GM21423 (cell line): ENCODE data around the gene EXOC3.

Experiments used
- ATAC-seq: cut with Tn5 transposase; IDR thresholded peaks from one replicate; pipeline ENCODE4 v1.9.1; 2021; ENCODE audit warnings: mild to moderate bottlenecking, moderate library complexity; ENCODE audit not compliant: unreplicated experiment

Gene EXOC3

DNA sequence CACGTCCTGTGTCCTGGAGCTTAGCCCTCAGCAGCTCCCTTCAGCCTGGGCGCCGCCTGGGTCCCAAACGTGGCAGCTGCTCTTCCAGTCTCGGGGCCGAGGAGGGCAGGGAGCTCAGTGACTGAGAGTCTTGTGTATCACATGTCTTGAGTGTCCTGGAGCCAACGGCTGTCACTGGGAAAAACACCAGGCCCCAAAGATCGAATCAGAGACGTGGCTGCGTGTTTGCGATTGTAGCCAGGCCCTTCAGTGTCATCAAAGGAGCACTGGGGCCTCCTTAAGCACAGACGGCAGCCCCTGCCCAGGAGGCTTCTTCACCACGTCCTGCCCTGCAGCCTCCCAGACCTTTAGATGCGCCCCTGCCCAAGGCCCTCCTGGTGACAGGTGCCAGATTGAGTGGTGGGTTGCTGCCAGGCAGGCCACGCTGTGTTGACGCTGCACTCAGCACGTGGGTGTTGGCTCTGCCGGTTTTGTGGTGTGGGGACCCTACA lies 5.7 kb upstream of the EXOC3 start:
- ATAC-seq, result no peak

- no peak for ATAC-seq
These were observed 4.4 kb upstream of the EXOC3 start for GRCh38 chr5:438481-438981.

DNA sequence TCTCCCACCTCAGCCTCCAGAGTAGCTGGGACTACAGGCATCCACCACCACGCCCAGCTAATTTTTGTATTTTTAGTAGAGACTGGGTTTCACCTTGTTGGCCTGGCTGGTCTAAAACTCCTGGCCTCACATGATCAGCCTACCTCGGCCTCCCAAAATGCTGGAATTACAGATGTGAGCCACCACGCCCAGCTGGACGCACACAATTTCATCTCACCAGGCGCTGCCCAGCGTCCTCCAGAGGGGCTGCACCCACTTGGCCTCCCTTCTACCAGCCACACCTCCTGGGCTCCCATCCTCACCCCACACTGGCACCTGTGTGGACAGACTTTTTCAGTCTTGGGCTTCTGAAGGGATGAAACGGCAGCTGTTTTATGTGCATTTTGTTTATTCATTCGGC lies 3.8 kb upstream of the EXOC3 start:
- ATAC-seq, result no peak

- ATAC-seq, result no peak
These were observed 3.3 kb upstream of the EXOC3 start for GRCh38 chr5:439636-440035.

- no peak for ATAC-seq
These were observed 2.4 kb upstream of the EXOC3 start for GRCh38 chr5:440401-441201.

DNA sequence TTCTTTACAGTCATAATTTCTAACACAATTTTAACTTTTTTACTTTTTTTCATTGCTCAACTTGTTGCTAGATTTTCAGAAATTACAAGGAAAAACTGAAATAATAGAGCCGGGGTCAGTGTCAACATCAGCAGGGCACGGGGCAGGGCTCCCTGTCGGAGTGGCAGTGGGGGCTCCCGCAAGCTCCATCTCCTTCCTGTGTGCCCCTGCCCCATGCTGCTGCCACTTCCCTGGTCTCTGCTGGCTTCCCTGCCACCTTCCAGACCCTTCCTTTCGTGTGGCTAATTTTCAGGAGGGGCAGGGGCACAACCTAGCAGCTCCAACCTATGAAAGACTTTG lies 1.0 kb upstream of the EXOC3 start:
- no peak for ATAC-seq

DNA sequence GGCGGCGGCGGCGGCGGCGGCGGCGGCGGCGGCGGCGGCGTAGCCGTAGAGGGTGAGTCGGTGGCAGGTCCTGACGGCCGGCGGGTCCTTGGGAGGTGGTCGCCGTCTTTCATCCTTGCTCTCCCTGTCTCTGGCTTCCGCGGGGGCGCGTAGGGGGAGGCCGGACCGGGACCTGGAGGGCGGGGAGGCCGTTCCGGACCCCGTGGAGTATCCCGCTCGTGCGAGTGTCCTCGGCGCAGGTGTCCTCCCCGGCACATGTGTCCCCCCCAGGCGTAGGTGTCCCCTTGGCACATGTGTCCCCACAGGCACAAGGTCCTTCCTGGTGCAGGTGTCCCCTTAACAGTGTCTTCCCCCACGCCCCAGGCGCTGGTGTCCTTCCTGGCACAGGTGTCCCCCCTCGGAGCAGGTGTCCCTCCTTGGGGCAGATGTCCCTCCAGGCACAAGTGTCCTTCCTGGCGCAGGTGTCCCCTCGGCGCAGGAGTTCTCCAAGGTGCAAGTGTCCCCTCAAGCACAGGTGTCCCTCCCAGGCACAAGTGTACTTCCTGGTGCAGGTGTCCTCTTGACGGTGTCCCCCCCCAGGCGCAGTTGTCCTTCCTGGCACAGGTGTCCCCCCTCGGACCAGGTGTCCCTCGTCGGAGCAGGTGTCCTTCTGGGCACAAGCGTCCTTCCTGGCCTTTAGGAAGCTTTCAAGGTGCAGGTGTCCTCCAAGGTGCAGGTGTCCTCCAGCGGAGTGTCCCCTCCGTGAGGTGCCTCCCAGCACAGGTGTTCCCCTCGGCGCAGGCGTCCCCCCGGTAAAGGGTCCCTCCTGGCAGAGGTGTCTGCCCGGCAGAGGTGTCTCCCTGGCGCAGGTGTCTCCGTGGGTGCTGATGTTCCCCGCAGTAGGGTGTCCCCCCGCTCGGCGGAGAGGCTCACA lies 519 bp downstream of the EXOC3 start:
- ATAC-seq, result no peak

DNA sequence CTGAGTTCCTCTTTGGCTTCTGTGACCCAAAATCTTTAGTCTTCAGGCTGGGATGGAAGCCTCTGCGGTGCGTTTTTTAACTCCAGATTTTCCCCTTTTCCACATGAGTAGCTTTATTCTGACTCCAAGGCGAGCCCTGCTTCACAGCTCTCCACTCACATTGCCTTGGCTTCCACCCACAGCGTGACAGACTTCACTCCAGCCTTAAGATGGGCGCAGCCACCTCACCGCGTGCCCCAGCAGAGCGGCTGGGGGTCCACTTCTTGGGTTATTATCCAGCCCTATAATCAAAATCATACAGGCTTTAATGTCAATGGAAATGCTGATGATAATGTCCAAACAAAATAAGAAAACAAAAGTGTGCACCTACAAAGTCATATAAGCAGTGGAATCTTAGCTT lies 1.2 kb downstream of the EXOC3 start:
- no peak for ATAC-seq

GRCh38 chr5:445591-445990 lies 2.6 kb downstream of the EXOC3 start:
- no peak for ATAC-seq

- ATAC-seq, result no peak
These were observed 3.3 kb downstream of the EXOC3 start for GRCh38 chr5:446066-446882.

DNA sequence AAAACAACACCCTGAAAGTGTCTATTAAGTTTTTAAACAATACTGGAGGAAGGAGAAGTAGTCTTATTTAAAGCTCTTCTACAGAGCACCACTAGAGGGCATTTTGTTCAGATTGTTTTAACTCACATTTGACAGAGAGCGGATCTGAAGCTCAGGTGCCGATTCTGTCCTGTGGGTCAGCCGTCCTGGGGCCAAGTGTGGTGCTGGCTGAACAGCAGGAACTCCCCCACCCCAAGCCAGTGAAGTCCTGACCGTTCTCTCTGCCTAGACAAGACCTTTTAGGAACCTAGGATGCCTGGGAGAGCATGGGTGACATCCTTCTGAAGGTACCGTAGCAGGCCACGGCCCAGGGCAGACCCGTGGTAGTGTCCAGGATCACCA lies 3.9 kb downstream of the EXOC3 start:
- ATAC-seq, result no peak

GRCh38 chr5:447501-447900 lies 4.5 kb downstream of the EXOC3 start:
- no peak for ATAC-seq

DNA sequence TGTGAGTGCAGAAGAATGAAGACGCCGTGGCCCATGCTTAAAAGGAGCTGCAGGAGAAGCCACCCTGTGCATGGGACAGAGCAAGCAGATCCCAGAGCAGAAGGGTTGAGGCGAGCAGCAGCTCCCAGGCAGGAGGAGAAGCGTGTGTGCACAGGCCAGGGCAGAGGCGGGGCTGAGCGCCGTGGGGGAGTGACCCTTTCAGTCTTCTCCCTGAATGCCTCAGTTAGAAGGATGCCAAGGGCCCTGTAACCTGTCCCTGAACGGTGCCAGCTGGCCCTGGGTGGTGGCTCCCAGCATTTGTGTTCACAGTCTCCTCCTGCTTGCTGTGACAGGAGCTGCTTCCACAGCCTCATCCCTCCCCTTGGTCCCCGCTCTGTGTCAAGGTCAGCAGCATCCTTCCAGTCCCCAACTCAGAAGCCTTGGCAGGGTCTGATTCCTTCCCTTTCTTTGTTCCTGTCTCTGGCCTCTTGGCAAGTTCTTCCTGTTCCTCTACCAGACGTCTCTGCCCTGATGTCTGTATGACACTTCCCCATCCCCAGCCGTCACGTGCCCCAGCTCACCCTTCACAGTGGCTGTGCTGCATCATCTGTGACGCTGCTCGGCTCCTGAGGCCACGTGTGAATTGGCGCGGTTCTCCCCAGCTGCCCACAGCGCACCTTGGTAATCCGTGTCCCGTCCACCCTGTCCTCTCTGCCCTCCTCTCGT lies 5.2 kb downstream of the EXOC3 start:
- no peak for ATAC-seq

- ATAC-seq, result no peak
These were observed 5.8 kb downstream of the EXOC3 start for GRCh38 chr5:448766-449090.

GRCh38 chr5:449151-449550 lies 6.2 kb downstream of the EXOC3 start:
- no peak for ATAC-seq

DNA sequence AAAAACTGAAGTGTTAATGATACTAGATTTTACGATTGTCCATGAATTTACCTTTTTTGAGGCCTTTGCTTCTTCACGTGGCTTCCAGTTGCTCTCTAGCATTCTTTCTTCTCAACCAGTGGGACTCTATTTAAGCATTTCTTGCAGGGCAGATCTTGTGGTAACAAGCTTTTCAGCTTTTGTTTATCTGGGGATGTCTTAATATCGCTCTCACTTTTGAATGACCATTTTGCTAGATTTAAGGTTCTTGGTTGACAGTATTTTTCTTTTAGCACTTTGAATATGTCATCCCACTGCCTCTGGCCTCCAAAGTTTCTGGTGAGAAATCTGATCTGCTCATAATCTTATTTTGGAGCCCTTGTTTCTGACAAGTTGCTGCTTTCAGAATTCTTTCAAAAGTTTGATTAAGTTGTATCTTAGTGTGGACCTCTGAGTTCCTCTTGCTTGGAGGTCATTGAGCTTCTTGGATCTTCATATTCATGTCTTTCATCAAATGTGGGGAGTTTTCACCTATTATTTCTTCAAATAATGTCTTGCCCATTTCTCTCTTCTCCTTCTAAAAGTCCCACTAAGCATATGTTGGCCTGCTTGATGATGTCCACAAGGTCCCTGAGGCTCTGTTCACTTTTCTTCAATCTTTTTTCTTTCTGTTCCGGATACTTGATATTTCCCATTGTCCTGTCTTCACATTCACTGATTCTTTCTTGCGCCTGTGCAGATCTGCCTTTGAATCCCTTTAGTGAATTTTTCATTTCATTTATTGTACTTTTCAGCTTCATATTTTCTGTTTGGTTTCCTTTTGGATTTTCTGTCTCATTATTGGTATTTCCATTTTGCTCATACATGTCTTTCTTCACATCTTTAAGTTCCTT lies 8.8 kb downstream of the EXOC3 start:
- ATAC-seq, result no peak

DNA sequence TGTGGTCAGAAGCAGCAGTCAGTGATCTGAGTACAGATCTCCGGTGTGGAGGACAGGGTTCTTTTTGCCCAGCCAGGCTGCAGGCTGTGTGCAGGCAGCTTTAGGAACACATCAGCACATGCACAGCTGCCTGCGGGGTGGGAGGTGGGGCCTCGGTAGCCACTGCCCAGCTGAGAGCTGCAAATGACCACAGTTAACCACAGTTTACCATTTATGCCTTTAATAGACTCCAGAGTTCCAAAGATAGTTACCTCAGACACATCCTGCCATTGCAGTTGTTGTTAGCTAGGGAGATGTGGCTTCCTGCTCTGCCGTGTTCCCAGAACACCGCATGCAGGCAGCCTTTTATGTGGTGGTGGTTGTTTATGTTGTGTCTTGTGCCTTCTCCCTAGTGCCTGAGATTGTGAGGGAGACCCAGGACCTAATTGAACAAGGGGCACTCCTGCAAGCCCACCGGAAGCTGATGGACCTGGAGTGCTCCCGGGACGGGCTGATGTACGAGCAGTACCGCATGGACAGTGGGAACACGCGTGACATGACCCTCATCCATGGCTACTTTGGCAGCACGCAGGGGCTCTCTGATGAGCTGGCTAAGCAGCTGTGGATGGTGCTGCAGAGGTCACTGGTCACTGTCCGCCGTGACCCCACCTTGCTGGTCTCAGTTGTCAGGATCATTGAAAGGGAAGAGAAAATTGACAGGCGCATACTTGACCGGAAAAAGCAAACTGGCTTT lies 10.2 kb downstream of the EXOC3 start:
- ATAC-seq, result no peak

DNA sequence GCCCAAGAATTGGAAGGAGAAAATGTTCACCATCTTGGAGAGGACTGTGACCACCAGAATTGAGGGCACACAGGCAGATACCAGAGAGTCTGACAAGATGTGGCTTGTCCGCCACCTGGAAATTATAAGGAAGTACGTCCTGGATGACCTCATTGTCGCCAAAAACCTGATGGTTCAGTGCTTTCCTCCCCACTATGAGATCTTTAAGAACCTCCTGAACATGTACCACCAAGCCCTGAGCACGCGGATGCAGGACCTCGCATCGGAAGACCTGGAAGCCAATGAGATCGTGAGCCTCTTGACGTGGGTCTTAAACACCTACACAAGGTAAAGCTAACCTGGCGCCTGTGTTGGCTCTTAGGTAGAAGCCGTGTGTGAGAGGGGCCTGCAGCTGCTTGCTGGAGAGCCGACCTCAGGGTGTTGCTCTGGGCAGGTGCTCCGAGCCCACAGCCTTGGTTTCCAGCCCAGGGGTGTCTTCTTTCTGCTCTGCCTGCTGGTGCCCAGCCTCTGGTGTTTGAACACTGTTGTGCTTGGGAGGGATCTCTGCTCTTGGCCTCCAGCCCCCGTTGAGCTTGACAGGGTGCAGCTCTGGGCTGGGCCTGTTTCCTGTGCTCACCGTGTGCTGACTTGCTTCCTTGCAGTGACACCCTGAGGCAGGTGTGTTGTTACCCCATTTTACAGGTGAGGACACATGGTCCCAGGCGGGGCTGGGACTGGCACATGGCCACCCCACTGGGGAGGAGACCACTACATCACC lies 10.9 kb downstream of the EXOC3 start:
- no peak for ATAC-seq
